Stimulated activated naive CD8-positive, alpha-beta T cell treated with anti-CD3 and anti-CD28 coated beads, Interleukin-15, Interleukin-2, amounts not matched to agents 100 U/mL and 50 U/mL, for 24 hours (primary cell): Measurements from ENCODE around the gene TTC22.

Experiments
- ATAC-seq: fragments of 150-1000 bp; cut with Tn5 transposase; one replicate; pipeline ENCODE4 v1.10.0; 2021
- DNase-seq: peaks from one replicate; pipeline ENCODE4 v3.0.0; 2021

TTC22 gene

DNA sequence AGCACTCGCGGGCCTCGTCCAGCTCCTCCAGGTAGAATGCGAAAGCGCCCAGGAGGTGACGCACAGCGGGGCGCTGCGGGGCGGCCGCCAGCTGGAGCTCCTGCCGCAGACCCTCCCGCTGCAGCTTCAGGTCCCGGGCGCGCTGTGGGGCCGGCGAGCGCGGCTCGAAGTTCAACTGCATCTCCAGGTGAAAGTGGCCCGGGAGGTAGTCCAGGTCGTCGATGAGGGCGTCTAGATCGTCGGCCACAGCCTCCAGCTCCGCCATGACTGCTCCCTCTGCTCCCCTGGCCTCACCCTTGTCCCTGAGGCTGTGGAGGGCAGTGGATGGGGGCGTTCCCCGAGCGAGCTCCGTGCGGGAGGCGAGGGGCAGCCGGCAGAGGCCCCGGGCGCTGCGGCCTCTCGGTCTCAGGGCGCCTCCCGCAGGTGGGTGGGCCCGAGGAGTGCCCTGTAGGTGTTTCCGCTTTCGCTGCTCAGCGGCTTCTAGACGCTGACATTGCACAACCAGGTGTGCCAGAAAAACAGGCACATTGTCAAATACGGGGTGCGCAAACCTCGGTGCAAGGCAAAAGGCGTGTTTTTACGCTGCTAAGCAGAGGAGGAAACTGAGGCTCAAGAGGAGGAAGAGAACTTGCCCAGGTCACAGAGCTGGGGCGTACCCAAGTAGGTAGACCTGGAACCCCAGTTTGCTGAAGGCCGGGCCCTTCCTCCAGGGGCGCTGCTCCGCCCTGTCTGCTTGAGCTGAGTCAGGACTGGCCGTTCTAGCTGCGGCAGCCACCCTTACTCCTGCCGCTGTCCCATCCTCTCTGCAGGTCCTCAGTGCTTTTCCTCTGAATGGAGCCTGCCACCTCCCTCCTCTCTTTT lies at the start of gene TTC22:
TSS of gene TTC22 (minus strand) at position 425 of the 861 bp plus-strand sequence. CDS start at position 265, 160 bp downstream.
- peak; percentile 73 for ATAC-seq
- peak; percentile 75 for DNase-seq

DNA sequence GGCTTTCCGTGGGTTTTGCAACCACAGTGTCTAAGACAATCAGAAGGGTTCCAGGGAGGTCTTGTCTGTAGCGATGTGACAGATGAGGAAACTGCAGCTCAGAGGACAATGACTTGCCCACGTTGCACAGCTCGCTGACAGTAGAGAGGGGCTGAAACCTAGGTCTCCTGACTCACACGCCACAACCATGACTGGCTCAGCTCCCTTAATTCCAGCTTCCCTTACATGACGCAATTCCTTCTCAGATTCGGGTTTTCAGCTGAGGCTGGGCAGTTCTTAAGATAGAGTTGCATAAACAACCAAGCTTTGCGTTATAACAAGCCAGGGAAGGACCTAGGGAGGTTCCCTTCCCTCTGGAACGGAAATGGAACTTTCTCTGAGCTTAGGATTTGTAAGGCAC lies 49.6 kb upstream of the TTC22 start:
- no peak for ATAC-seq
- no peak for DNase-seq

- ATAC-seq (no peak), DNase-seq (no peak)
Measured at GRCh38 chr1:54850069-54850730, 49.1 kb upstream of the TTC22 start.

DNA sequence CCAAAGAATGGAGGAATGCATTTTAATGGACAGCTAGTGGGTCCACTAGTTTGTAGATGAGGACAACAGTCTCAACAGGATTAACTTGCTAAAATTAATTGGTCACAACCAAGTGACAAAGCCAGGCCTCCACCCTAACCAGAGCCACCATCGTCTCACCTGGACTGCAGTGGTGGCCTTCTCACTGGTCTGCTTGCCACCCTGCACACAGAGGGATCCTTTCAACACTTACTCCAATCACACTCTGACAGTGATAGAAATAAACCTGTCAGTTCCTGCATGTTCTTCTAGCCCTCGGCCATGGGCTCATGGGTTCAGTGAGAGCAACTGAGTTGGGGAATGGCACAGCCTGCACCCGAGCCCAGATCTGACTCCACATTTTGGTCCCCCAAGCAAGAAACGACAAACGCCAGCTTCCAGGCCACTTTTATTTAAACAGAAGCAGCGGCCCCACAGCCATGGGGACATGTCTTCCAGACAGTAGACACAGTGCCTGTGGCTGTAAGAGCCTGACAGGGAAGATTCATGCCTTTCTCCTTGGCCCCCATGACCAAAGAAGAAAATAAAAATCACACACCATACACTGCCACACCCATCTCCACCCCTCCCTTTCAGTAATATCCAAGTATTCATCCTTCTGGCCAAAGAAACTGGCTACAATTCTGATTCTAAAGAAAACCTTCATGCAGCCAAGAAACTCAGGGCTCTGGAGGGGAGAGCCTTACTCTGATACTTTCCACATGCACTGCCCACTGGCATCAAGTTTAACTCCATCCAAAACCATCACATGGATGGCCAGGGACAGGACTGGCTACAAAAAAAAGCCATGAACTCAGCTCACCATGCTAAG lies 48.3 kb upstream of the TTC22 start:
- no peak for ATAC-seq

GRCh38 chr1:54848134-54848948 lies 47.2 kb upstream of the TTC22 start:
- no peak for ATAC-seq

More for the DNA sequence above, 48.3 kb upstream of the TTC22 start:
- DNase-seq = no peak

DNA sequence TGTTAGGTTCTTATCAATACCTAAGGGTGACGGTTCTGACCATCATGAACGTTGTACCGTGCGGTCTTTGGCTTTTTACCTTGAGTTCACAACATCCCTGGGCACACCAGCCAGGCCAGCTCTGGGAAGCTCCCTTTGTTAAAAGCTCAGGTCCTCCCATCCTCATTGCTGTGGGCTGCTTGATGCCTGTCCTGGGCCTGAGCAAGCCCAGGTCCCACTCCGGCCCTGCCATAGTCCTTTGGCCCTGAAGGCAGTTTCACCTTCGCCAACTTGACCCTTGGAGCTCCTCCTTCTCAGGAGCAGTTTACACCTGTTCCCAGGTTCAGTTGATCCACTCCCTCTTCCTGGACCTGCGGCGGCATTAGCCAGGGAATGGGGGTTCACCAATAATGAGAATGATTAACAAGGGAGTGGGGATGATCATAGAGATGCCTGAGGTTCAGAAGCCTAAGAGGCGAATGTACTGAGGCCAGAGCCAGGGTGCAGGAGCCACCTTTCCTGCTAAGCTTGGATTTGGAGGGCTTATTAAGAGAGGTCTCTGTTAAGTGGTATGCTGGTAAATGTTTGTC lies 45.7 kb upstream of the TTC22 start:
- no peak for ATAC-seq
- no peak for DNase-seq

More at GRCh38 chr1:54848134-54848948, 47.2 kb upstream of the TTC22 start:
- no peak for DNase-seq

- ATAC-seq (no peak), DNase-seq (no peak)
Measured at GRCh38 chr1:54846301-54846700, 45.2 kb upstream of the TTC22 start.

DNA sequence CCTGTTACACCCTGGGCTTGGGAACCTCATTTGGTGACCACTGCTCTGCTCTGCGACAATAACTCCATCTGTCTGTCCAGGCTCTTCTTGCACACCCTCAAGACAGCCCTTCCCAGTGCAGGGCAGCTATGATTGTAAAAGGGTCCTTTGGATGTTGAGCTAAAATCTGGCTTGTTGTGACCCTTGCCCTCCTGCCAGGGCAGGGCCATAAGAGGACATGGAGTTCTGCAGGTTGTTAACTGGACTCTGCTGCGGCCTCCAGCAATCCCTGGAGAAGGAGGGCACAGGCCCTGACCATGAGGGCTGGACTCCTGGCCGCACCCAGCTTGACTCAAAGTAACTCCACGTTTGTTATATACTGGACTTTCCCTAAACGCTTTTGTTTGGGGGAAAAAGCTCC lies 44.6 kb upstream of the TTC22 start:
- no peak for DNase-seq
- ATAC-seq = no peak

GRCh38 chr1:54844564-54844963 lies 43.4 kb upstream of the TTC22 start:
- DNase-seq (no peak), ATAC-seq (no peak)

DNA sequence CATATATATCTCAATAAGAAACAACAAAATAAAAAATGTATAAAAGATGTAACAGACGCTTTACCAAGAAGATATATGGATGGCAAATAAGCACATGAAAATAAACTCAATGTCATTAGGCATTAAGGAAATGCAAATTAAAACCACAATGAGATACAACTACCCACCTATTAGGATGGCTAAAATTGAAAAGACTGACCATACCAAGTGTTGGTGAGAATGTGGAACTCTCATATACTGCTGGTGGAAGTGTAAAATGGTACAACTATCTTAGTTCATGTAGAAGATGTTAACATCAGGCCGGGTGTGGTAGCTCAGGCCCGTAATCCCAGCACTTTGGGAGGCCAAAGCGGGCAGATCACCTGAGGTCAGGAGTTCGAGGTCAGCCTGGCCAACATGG lies 42.3 kb upstream of the TTC22 start:
- ATAC-seq (no peak), DNase-seq (no peak)

DNA sequence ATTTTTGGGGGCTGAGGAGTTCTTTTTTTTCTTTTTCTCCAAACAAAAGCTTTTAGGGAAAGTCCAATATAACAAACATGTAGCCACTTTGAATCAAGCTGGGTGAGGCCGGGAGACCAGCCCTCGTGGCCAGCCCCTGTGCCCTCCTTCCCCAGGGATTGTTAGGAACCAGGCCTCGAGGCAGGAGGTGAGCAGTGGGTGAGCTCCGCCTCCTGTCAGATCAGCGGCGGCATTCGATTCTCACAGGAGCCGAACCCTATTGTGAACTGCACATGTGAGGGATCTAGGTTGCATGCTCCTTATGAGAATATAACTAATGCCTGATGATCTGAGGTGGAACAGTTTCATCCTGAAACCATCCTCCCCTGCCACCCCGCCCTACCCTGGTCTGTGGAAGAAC lies 41.8 kb upstream of the TTC22 start:
- ATAC-seq (no peak), DNase-seq (no peak)

DNA sequence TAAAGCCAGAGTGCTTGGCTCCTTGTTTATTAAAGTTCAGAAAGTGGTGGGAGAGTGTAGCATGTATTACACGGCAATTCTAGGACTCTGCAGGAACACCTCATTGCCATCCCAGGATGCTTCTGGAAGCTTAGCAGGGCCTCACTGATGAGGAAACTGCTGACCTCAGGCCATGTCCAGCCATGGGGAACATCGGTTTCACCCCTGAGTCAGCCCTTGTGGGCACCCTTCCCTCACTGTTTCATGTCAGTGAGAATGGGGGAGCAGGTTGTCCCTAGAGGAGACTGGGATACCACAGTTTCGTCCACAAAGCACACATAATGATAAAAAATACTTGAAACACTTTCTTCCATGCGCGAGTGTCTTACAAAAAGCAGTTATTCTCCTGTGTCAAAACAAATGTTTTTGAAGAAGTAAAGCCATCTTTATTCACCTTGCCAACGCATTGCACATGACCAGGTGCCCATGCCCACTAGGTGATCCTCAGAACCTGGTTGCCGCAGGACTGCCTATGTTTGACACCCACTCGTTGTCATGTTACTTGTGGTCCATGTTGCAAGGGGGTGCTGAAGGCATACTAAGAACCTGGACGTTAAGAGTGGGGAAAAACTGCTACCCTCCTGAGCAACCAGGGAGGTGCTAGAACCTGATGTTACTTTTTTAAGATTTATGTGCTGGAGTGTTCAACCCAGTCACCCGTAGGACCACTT lies 41.2 kb upstream of the TTC22 start:
- DNase-seq (no peak), ATAC-seq (no peak)

GRCh38 chr1:54839824-54840223 lies 38.7 kb upstream of the TTC22 start:
- DNase-seq (no peak), ATAC-seq (no peak)

GRCh38 chr1:54838565-54839180 lies 37.5 kb upstream of the TTC22 start:
- ATAC-seq (no peak), DNase-seq (no peak)

DNA sequence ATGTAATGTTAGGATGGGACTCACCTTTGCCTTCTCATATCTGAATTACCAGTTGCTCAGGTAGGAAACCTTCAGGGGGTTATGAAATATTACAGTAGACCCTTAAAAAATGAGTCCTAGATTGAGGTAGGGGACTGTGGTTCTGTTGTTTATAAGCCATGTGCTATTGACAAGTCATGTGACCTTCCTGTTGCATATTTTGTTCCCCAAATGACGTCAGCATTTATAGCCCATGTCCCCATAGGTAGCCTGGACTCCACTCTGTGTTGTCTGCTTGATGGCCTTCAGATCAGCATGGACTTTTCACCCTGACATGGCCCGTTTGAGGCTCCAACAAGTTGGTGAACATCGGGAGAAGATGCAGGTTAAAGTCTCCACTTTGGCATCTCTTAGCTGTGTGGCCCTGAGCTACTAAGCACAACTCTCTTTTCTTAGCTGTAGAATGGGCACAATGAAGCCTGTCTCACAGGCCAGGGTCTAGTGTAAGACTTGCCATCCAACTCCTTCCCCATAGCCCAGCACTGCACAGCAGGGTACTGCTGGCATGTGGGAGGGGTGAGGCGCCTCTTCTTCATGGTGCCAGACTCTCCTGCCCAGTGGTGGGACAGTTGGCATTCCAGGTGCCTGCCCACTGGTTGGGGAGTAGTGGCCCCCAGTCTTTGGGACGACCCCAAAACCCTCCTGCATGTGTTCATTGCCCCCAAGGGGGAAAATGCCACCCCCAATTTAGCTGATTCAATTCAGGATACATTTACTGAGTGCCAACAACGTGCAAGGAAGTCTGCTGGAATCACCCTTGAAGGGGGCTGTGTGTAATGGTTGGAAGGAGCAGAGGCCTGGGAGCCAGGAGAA lies 36.1 kb upstream of the TTC22 start:
- ATAC-seq (no peak), DNase-seq (no peak)

GRCh38 chr1:54836594-54836993 lies 35.5 kb upstream of the TTC22 start:
- DNase-seq (no peak), ATAC-seq (no peak)

GRCh38 chr1:54835970-54836369 lies 34.8 kb upstream of the TTC22 start:
- ATAC-seq (no peak), DNase-seq (no peak)

- ATAC-seq = no peak
- DNase-seq = no peak
Measured at GRCh38 chr1:54835131-54835898, 34.2 kb upstream of the TTC22 start.
